Osteocyte (in vitro differentiated cells): ENCODE data around the gene DECR2. TPM values are rescaled to one million over a fixed set of nuclear protein-coding genes. Genes with fewer than 3 reads are reported as not detected.

Experiments
- DNase-seq: peaks from one replicate; pipeline ENCODE4 v3.0.0; 2021; ENCODE audit warnings: mixed read lengths; ENCODE audit not compliant: unreplicated experiment; ENCODE audit errors: extremely low spot score
- H3K27ac Mint-ChIP-seq: one replicate; pipeline ENCODE4 v1.8.0; 2021; ENCODE audit warnings: mild to moderate bottlenecking, mixed read lengths; ENCODE audit not compliant: unreplicated experiment
- H3K27me3 Mint-ChIP-seq: one replicate; pipeline ENCODE4 v1.8.0; 2021; ENCODE audit warnings: mixed read lengths; ENCODE audit not compliant: unreplicated experiment
- H3K36me3 Mint-ChIP-seq: one replicate; pipeline ENCODE4 v1.8.0; 2021; ENCODE audit warnings: mixed read lengths; ENCODE audit not compliant: unreplicated experiment
- H3K4me1 Mint-ChIP-seq: one replicate; pipeline ENCODE4 v1.8.0; 2021; ENCODE audit warnings: mixed read lengths; ENCODE audit not compliant: unreplicated experiment
- H3K4me3 Mint-ChIP-seq: one replicate; pipeline ENCODE4 v1.8.0; 2021; ENCODE audit warnings: mild to moderate bottlenecking, moderate library complexity, mixed read lengths; ENCODE audit not compliant: unreplicated experiment
- H3K9me3 Mint-ChIP-seq: one replicate; pipeline ENCODE4 v1.8.0; 2021; ENCODE audit warnings: mixed read lengths; ENCODE audit not compliant: unreplicated experiment
- CTCF ChIP-seq: fragments of 200-600 bp; sonication (generic); IDR thresholded peaks from 2 replicates; pipeline ENCODE4 v1.5.0; 2021; ENCODE audit warnings: antibody characterized with exemption, mild to moderate bottlenecking, moderate library complexity
- total RNA-seq: library from RNA; stranded (reverse); gene quantifications from 2 replicates; pipeline ENCODE4 v1.2.1, GENCODE V29; 2021

DECR2 gene
- total RNA-seq, 1 donor from 2014 or later, result 23.4 TPM

GRCh38 chr16:369275-369865 lies 32.3 kb upstream of the DECR2 start:
- TF ChIP-seq CTCF, result no peak
- Mint-ChIP-seq H3K27ac (peak overlapping the region; percentile 27), H3K4me1 (peaks cover 15% of the 10 kb centered on the region)

DNA sequence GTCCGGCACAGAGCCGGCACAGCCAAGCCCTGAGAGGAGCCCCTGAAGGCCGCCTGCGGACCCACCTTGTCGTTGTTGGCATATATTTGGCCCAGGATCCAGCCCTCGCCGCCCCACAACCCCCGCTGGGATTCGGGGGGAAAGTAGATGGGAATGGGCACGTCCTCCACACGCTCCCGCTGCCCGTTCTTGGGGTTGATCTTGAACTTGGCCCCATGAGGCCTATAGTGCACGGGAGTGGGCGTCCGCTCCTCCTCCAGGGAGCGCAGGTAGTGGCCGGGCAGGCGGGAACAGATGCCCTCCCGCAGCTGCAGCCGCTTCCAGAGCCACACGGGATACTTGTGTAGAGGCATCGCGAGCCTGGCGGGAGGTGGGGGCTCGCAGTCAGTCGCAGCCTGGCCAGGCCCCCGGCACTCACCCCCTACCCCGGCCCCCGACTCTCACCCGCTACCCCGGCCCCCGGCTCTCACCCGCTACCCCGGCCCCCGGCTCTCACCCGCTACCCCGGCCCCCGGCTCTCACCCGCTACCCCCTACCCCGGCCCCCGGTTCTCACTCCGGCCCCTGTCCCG lies 31.7 kb upstream of the DECR2 start:
- TF ChIP-seq CTCF, result no peak
- peaks cover 15% of the 10 kb centered on the region for H3K4me1 Mint-ChIP-seq
- H3K4me3 Mint-ChIP-seq, result peak overlapping the region; percentile 59
- peaks cover 6% of the 10 kb centered on the region for H3K36me3 Mint-ChIP-seq
- peak overlapping the region; percentile 27 for H3K27ac Mint-ChIP-seq
- H3K9me3 Mint-ChIP-seq, result no peaks in the 10 kb centered on the region
- DNase-seq, result peak; percentile 83
- no peaks in the 10 kb centered on the region for H3K27me3 Mint-ChIP-seq

More at GRCh38 chr16:369275-369865, 32.3 kb upstream of the DECR2 start:
- no peak for DNase-seq
- Mint-ChIP-seq H3K9me3 (no peaks in the 10 kb centered on the region), H3K27me3 (no peaks in the 10 kb centered on the region), H3K4me3 (peak overlapping the region; percentile 59), H3K36me3 (peaks cover 6% of the 10 kb centered on the region)

- peak within 1 kb of the TSS; percentile 85 for H3K4me3 Mint-ChIP-seq
Measured at GRCh38 chr16:370443-370842, 31.2 kb upstream of the DECR2 start, which contains the start of gene MRPL28. TSS of gene MRPL28 (minus strand) at chr16:370538. CDS start at chr16:370218, 320 bp downstream.

GRCh38 chr16:370979-371514 lies 30.6 kb upstream of the DECR2 start:
- Mint-ChIP-seq H3K27ac (peak overlapping the region; percentile 94), H3K4me3 (peak overlapping the region; percentile 85), H3K36me3 (peaks cover 6% of the 10 kb centered on the region), H3K4me1 (peaks cover 15% of the 10 kb centered on the region), H3K9me3 (no peaks in the 10 kb centered on the region), H3K27me3 (no peaks in the 10 kb centered on the region)
- no peak for TF ChIP-seq CTCF
- peak; percentile 82 for DNase-seq

More at GRCh38 chr16:370443-370842, 31.2 kb upstream of the DECR2 start, which contains the start of gene MRPL28:
- Mint-ChIP-seq H3K27me3 (no peaks in the 10 kb centered on the region), H3K27ac (peak within 1 kb of the TSS; percentile 94), H3K4me1 (peaks cover 15% of the 10 kb centered on the region), H3K36me3 (peaks cover 6% of the 10 kb centered on the region), H3K9me3 (no peaks in the 10 kb centered on the region)
- no peak for TF ChIP-seq CTCF
- DNase-seq, result peak; percentile 97

DNA sequence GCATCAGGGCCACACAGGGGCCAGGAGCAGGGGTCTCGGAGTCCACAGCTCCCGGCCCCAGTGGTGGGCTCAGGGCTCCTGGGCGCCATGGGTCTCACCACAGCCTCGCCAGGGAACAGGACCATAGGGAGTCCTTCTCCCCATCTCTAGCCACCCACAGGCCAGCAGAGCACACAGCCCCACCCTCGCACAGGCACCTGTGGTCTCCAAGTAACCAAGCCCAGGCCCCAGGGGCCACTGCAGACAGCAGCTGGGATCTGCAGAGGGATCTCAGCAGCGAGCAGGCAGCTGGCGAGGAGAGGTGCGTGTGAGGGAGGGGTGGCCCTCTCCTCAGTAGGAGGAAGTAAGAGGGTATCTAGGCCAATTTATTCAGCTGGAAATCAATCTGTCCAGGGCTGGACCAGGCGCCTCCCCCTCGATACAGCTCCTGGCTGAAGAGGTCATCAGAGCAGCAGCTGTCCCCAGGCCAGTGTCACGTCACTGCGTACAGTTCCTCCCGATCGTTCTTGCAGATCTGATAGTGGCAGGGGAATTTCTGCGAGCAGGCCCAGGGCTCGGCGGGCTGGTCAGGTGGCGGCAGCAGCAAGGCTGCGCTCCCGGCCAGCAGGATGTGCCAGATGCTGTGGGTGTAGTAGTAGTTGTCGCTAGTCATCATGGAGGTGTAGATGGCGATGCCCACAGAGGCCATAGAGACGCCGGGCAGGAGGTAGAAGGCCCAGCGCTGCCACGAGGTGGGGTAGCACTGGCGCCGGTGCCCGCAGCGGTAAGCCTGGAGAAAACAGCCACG lies 30.0 kb upstream of the DECR2 start:
- no peak overlapping the region for H3K27ac Mint-ChIP-seq
- peaks cover 15% of the 10 kb centered on the region for H3K4me1 Mint-ChIP-seq
- peaks cover 7% of the 10 kb centered on the region for H3K36me3 Mint-ChIP-seq
- no peak for TF ChIP-seq CTCF
- no peak overlapping the region for H3K4me3 Mint-ChIP-seq
- H3K9me3 Mint-ChIP-seq, result no peaks in the 10 kb centered on the region
- H3K27me3 Mint-ChIP-seq, result no peaks in the 10 kb centered on the region
- no peak for DNase-seq
